ENCODE data around the gene AMBN.

DNA sequence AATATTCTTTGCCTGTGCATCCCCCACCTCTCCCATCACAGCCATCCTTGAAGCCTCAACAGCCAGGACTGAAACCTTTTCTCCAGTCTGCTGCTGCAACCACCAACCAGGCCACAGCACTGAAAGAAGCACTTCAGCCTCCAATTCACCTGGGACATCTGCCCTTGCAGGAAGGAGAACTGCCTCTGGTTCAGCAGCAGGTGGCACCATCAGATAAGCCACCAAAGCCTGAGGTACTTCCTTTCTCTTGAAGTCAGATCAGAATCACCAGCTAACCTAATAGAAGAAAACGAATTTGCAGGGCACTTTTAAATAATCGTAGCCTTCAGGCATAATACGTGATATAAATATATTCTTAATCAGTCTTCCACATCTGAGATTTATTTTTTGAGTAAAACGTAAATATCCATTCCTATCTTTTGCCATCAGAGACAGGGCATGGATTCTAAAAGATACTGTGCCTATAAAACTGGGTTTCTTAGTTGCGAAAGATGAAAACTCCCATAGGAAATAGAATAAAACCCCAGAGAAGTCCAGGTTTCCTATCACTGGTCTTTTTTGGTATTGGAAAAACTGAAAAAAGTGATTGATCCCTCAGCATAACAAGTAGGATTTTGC is 9.5 kb downstream of the AMBN start:
- TF ChIP-seq POLR2AphosphoS5 (IDR thresholded peaks at IDR 0.05; ENCODE audit: low read depth, low read length) (no peak), SIN3A (IDR thresholded peaks at IDR 0.05; ENCODE audit: borderline replicate concordance, insufficient read depth, low read length) (no peak), TAF1 (IDR thresholded peaks at IDR 0.05; ENCODE audit: borderline replicate concordance, insufficient read depth, low read length) (no peak), FOXP2 (optimal IDR thresholded peaks at IDR 0.05; ENCODE audit: borderline replicate concordance, extremely low read depth, extremely low read length, insufficient read depth) (no peak)
- TF ChIP-seq, protein P1, sequence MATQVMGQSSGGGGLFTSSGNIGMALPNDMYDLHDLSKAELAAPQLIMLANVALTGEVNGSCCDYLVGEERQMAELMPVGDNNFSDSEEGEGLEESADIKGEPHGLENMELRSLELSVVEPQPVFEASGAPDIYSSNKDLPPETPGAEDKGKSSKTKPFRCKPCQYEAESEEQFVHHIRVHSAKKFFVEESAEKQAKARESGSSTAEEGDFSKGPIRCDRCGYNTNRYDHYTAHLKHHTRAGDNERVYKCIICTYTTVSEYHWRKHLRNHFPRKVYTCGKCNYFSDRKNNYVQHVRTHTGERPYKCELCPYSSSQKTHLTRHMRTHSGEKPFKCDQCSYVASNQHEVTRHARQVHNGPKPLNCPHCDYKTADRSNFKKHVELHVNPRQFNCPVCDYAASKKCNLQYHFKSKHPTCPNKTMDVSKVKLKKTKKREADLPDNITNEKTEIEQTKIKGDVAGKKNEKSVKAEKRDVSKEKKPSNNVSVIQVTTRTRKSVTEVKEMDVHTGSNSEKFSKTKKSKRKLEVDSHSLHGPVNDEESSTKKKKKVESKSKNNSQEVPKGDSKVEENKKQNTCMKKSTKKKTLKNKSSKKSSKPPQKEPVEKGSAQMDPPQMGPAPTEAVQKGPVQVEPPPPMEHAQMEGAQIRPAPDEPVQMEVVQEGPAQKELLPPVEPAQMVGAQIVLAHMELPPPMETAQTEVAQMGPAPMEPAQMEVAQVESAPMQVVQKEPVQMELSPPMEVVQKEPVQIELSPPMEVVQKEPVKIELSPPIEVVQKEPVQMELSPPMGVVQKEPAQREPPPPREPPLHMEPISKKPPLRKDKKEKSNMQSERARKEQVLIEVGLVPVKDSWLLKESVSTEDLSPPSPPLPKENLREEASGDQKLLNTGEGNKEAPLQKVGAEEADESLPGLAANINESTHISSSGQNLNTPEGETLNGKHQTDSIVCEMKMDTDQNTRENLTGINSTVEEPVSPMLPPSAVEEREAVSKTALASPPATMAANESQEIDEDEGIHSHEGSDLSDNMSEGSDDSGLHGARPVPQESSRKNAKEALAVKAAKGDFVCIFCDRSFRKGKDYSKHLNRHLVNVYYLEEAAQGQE (IDR thresholded peaks at IDR 0.05; ENCODE audit: insufficient read depth in 1 of 2, low read depth in 2 of 2, low read length in 2 of 2), result no peak

Data from PFSK-1 (cell line).